Measurements from ENCODE around the gene DSC1. TPM values are rescaled to one million over a fixed set of nuclear protein-coding genes. Genes with fewer than 3 reads are reported as not detected.

The DSC1 gene, protein sequence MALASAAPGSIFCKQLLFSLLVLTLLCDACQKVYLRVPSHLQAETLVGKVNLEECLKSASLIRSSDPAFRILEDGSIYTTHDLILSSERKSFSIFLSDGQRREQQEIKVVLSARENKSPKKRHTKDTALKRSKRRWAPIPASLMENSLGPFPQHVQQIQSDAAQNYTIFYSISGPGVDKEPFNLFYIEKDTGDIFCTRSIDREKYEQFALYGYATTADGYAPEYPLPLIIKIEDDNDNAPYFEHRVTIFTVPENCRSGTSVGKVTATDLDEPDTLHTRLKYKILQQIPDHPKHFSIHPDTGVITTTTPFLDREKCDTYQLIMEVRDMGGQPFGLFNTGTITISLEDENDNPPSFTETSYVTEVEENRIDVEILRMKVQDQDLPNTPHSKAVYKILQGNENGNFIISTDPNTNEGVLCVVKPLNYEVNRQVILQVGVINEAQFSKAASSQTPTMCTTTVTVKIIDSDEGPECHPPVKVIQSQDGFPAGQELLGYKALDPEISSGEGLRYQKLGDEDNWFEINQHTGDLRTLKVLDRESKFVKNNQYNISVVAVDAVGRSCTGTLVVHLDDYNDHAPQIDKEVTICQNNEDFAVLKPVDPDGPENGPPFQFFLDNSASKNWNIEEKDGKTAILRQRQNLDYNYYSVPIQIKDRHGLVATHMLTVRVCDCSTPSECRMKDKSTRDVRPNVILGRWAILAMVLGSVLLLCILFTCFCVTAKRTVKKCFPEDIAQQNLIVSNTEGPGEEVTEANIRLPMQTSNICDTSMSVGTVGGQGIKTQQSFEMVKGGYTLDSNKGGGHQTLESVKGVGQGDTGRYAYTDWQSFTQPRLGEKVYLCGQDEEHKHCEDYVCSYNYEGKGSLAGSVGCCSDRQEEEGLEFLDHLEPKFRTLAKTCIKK
- total RNA-seq (ENCODE audit: low replicate concordance) = not detected in 2 replicates

DNA sequence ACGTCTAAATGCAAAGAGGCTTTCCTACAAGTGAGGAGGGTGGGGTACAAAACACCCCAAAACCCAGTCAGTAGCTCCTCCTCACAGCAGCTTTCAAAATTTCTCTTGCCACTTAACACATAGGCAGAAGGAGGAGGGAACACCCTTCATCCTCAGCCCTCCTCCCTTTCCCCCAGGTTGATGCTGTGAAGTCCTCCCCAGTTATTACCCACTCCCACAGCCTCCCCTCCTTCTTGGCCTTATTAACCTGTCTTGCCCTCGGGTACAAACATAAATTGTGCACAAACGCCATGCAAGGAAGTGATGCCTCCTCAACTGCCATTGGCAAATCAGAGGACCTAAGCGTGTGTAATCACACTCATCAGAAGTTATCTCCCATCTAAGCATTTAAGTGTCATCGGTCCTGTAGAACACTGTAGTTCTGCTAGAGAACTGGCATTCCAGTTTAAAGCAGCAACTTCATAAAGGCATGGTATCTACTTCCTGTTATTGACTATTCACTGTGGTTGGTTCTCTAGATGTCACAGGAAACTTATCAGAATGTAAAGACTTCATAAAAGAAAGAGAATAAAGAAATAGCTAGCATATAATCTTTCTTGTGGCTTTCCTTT, at the start of gene DSC1:
TSS of gene DSC1 (minus strand) at position 32 of the 611 bp plus-strand sequence. CDS start 262 bp downstream, outside the sequence.
- H3K9me3 ChIP-seq (ENCODE audit: low read depth) = no peaks in the 10 kb centered on the region
- H3K4me3 ChIP-seq = no peak within 1 kb of the TSS
- Mint-ChIP-seq H3K36me3 (no peaks in the 10 kb centered on the region), H3K27ac (no peak within 1 kb of the TSS), H3K9me3 (no peaks in the 10 kb centered on the region), H3K4me1 (peaks cover 4% of the 10 kb centered on the region), H3K27me3 (ENCODE audit: insufficient read depth, low read depth) (no peaks in the 10 kb centered on the region), H3K4me3 (no peak within 1 kb of the TSS)
- no peak within 1 kb of the TSS for H3K9ac ChIP-seq
- no peaks in the 10 kb centered on the region for H3K36me3 ChIP-seq
- H3K79me2 ChIP-seq (ENCODE audit: low read depth) = no peaks in the 10 kb centered on the region
- no peak for DNase-seq (ENCODE audit: low spot score)
- H3K4me1 ChIP-seq = peaks cover 13% of the 10 kb centered on the region
- TF ChIP-seq EZH2phosphoT487 (IDR thresholded peaks at IDR 0.05) (no peak), EZH2 (IDR thresholded peaks at IDR 0.05) (no peak)
- TF ChIP-seq, protein P1, sequence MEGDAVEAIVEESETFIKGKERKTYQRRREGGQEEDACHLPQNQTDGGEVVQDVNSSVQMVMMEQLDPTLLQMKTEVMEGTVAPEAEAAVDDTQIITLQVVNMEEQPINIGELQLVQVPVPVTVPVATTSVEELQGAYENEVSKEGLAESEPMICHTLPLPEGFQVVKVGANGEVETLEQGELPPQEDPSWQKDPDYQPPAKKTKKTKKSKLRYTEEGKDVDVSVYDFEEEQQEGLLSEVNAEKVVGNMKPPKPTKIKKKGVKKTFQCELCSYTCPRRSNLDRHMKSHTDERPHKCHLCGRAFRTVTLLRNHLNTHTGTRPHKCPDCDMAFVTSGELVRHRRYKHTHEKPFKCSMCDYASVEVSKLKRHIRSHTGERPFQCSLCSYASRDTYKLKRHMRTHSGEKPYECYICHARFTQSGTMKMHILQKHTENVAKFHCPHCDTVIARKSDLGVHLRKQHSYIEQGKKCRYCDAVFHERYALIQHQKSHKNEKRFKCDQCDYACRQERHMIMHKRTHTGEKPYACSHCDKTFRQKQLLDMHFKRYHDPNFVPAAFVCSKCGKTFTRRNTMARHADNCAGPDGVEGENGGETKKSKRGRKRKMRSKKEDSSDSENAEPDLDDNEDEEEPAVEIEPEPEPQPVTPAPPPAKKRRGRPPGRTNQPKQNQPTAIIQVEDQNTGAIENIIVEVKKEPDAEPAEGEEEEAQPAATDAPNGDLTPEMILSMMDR (IDR thresholded peaks at IDR 0.05) = no peak
- no peaks in the 10 kb centered on the region for H3F3A ChIP-seq (ENCODE audit: low read depth)
- no peak within 1 kb of the TSS for H3K4me2 ChIP-seq
- H4K20me1 ChIP-seq (ENCODE audit: low read depth) = no peaks in the 10 kb centered on the region
- H3K27ac ChIP-seq = no peak within 1 kb of the TSS
- H2AFZ ChIP-seq (replicated peaks) = peak within 1 kb of the TSS; percentile 86
- no peaks in the 10 kb centered on the region for H3K27me3 ChIP-seq

DNA sequence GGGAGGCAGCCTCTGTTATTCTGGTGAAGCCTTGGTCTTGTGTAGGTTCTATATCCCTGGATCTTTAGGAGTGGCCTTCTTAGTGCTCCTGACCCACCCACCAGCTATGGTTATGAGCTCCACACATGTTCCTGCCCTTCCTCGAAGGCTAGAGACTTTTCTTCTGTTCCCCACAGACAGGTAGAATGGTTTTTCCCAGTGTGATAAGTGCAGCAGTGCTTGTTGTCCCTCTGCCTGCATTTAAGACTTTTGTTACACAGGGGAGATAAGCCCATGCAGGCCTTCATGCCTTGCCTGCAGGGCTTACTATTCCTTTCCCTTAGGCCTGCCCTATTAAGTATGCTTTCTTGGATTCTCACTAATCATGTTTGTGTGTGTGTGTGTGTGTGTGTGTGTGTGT, 48.4 kb upstream of the DSC1 start:
- Mint-ChIP-seq H3K27me3 (ENCODE audit: insufficient read depth, low read depth) (no peaks in the 10 kb centered on the region), H3K9me3 (peaks cover 3% of the 10 kb centered on the region), H3K27ac (no peak overlapping the region), H3K4me3 (no peak overlapping the region), H3K36me3 (peaks cover 1% of the 10 kb centered on the region), H3K4me1 (peaks cover 10% of the 10 kb centered on the region)
- no peaks in the 10 kb centered on the region for H3K79me2 ChIP-seq (ENCODE audit: low read depth)
- no peak overlapping the region for H3K4me3 ChIP-seq
- TF ChIP-seq EZH2 (IDR thresholded peaks at IDR 0.05) (no peak), EZH2phosphoT487 (IDR thresholded peaks at IDR 0.05) (no peak)
- TF ChIP-seq, protein P1 (IDR thresholded peaks at IDR 0.05) = no peak
- H3K27me3 ChIP-seq = no peaks in the 10 kb centered on the region
- H3K4me1 ChIP-seq = peaks cover 10% of the 10 kb centered on the region
- DNase-seq (ENCODE audit: low spot score) = no peak
- H3F3A ChIP-seq (ENCODE audit: low read depth) = no peaks in the 10 kb centered on the region
- peak overlapping the region; percentile 75 for H2AFZ ChIP-seq (replicated peaks)
- H3K9me3 ChIP-seq (ENCODE audit: low read depth) = peaks cover 9% of the 10 kb centered on the region
- H3K27ac ChIP-seq = no peak overlapping the region
- no peak overlapping the region for H3K9ac ChIP-seq
- no peak overlapping the region for H3K4me2 ChIP-seq
- H3K36me3 ChIP-seq = peaks cover 4% of the 10 kb centered on the region
- no peaks in the 10 kb centered on the region for H4K20me1 ChIP-seq (ENCODE audit: low read depth)

DNA sequence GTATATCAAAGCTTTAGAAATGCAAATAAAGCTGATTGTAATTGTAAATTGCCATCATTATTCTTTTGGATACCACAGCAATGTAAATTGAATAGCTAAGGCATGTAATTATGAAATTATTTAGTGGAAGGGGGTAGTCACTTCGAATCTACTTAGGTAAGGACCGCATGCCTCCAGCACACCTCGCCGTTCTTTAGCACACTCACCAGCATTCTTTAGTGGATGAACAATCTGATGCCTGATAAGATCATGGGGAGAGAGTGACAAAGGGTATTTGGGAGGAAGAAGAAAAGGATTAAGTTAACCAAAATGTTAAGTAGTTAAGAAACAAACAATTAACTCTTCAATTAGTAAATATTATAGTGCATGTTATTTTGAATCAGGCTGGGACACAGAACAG, 46.4 kb upstream of the DSC1 start:
- Histone ChIP-seq H3K9ac (no peak overlapping the region), H4K20me1 (ENCODE audit: low read depth) (no peaks in the 10 kb centered on the region), H3F3A (ENCODE audit: low read depth) (no peaks in the 10 kb centered on the region), H3K27ac (no peak overlapping the region), H3K4me3 (no peak overlapping the region), H3K4me1 (peaks cover 10% of the 10 kb centered on the region), H3K27me3 (no peaks in the 10 kb centered on the region), H3K36me3 (peaks cover 4% of the 10 kb centered on the region), H3K9me3 (ENCODE audit: low read depth) (peaks cover 9% of the 10 kb centered on the region), H3K79me2 (ENCODE audit: low read depth) (no peaks in the 10 kb centered on the region), H3K4me2 (peak overlapping the region; percentile 17), H2AFZ (replicated peaks) (no peak overlapping the region)
- peaks cover 10% of the 10 kb centered on the region for H3K4me1 Mint-ChIP-seq
- H3K4me3 Mint-ChIP-seq = no peak overlapping the region
- H3K36me3 Mint-ChIP-seq = no peaks in the 10 kb centered on the region
- H3K9me3 Mint-ChIP-seq = no peaks in the 10 kb centered on the region
- no peak for TF ChIP-seq EZH2 (IDR thresholded peaks at IDR 0.05)
- TF ChIP-seq EZH2phosphoT487 (IDR thresholded peaks at IDR 0.05) = no peak
- TF ChIP-seq, protein P1 (IDR thresholded peaks at IDR 0.05) = no peak
- peaks cover 2% of the 10 kb centered on the region for H3K27me3 Mint-ChIP-seq (ENCODE audit: insufficient read depth, low read depth)
- H3K27ac Mint-ChIP-seq = no peak overlapping the region
- peak; percentile 56 for DNase-seq (ENCODE audit: low spot score)
